GM21737 (cell line): ENCODE data around the gene TOPORS.

Experiments used
- ATAC-seq: cut with Tn5 transposase; IDR thresholded peaks from one replicate; pipeline ENCODE4 v1.9.1; 2021; ENCODE audit warnings: mild to moderate bottlenecking, moderate library complexity; ENCODE audit not compliant: unreplicated experiment

The TOPORS gene

DNA sequence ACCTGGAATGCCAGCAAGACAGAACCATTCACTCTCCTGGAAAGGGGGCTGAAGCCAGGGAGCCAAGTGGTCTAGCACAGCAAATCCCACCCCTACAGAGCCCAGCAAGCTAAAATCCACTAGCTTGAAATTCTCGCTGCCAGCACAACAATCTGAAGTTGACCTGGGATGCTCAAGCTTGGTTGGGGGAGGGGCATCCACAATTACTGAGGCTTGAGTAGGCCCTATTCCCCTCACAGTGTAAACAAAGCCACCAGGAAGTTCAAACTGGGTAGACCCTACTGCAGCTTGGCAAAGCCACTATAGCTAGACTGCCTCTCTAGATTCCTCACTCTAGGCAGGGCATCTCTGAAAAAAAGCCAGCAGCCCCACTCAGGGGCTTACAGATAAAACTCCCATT lies 43.7 kb downstream of the TOPORS start:
- ATAC-seq, result no peak

GRCh38 chr9:32503008-32503407 lies 49.4 kb downstream of the TOPORS start:
- no peak for ATAC-seq

DNA sequence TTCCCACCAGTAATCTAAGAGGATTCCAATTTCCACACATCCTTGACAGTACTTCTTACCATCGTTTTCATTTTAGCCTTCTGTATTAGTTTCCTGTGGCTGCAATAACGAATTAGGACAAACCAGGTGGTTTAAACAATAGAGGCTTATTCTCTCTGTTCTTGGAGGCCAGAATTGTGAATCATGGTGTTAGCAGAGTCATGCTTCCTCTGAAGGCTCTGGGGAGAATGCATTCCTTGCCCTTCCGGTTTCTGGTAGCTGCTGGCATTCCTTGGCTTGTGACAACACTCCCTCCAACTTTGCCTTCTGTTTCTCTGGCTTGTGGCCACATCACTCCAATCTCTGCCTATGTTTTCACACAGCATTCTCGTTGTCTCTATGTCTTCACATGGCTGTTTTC lies 49.9 kb downstream of the TOPORS start:
- ATAC-seq, result no peak

DNA sequence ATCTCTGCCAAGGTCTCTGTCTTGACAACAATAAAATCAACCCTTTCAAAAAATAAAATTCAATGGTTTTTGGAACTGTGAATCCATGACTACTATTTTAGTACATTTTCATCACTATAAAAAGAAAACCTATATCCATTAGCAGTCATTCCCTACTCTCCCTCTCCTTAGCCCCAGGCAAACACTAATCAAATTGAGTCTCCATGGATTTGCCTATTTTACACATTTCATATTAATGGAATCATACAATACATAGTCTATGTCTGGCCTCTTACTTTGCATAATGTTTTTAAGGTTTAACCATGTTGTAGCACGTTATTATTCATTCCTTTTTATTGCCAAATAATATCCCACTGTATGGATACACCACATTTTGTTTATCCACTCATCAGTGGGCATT lies 50.5 kb downstream of the TOPORS start:
- no peak for ATAC-seq

DNA sequence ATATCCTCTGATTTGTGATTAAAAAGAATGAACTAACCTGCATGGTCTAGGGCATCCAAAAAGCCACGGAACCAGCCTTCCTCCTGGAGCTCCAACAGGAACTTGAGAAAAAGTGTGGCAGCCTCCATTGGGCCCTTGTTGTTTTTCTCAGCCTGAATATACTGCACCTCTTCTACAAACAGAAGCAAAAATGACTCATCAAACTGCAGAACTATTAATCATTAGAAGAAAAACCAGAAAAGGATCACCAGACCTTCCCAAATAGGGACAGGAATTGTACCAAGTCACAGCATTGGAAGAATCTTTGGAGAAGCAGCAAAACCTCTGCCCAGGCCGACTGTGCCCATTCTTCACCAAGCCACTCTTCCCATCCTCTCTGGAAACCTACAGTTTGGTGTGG lies 51.6 kb downstream of the TOPORS start:
- no peak for ATAC-seq

GRCh38 chr9:32497921-32498320 lies 54.5 kb downstream of the TOPORS start:
- ATAC-seq, result no peak

- ATAC-seq, result no peak
These were observed 61.8 kb downstream of the TOPORS start for GRCh38 chr9:32490601-32491000.
